NCI-H2171 treated with DMSO at 0.1 percent for 48 hours (cell line): ENCODE results near the gene CD244.
"Not testable (repeated sequence)": the region's sequence is repeated elsewhere in the genome, so short reads cannot be mapped to it uniquely, and the experiment has no call there.

Experiments used
- DNase-seq: peaks from one replicate; lab custom pipeline; 2025; lab: John Stamatoyannopoulos, UW

Gene CD244

GRCh38 chr1:160811147-160811546 lies 51.5 kb downstream of the CD244 start:
- no peak for DNase-seq

DNA sequence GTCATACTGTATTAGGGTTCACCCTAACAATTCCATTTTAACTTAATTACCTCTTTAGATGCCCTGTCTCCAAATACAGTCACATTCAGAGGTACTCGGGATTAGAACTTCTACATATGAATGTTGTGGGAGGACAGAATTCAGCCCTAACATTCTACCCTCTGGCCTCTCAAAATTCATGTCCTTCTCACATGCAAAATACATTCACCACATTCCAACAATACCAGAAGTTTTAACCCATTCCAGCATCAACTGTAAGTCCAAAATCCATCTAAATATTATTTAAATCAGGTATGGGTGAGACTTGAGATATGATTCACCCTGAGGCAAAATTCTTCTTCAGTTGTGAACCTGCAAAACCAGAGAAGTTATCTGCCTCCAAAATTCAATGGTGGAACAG lies 52.2 kb downstream of the CD244 start:
- no peak for DNase-seq

- DNase-seq = no peak
Observed at GRCh38 chr1:160808289-160808688, 54.4 kb downstream of the CD244 start.

DNA sequence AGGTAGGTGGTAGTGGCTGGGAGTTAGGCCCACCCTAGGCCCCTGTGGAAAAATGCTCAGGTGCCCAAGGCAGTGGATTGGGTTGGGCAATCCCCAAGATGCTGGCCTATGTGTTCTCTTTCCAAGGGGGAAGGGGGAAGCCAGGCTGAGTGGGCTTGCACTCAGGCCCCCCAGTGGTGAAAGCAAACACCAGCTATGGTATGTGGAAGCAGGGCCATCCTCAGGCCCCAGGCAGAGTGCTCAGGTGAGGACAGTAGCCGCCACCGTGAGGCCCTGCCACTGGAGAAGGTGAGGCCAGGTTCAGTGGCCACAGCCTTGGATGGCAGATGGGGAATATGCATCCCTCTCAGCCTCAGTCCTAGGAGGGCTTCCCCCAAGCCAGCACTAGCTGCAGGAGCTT lies 54.9 kb downstream of the CD244 start:
- no peak for DNase-seq

DNA sequence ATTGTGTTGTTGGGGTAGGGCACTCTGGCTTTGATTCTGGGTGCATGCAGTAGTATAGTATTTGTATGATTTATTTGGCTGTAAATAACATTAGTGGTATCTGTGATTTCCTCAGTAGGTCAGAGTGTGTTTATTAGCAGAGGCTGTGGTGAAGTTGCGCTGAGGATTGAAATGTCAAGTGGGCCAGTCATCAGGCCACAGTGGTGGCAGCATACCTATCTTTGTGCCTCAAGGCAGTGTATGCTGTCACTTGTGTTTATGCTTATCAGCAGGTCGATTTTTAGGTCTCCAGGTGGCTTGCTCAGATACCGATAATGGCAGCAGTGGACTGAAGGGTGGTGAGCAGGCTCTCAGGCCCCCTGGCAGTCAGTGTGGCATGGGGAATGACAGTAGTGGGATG lies 55.4 kb downstream of the CD244 start:
- no peak for DNase-seq

DNA sequence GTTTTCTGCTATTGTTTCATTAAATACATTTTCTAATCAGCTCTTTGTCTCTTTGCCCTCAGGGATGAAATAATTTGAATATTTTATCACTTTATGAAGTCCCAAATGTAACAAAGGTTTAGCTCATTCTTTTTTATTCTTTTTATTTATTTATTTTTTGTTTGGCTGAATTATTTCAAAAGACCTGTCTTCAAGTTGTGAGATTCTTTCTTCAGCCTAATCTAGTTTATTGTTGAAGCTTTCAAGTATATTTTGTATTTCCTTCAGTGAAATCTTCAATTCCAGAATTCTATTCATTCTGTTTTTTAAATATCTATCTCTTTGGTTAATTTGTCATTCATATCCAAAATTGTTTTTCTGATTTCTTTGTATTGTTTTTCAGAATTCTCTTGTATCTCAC lies 55.9 kb downstream of the CD244 start:
- no peak for DNase-seq

DNA sequence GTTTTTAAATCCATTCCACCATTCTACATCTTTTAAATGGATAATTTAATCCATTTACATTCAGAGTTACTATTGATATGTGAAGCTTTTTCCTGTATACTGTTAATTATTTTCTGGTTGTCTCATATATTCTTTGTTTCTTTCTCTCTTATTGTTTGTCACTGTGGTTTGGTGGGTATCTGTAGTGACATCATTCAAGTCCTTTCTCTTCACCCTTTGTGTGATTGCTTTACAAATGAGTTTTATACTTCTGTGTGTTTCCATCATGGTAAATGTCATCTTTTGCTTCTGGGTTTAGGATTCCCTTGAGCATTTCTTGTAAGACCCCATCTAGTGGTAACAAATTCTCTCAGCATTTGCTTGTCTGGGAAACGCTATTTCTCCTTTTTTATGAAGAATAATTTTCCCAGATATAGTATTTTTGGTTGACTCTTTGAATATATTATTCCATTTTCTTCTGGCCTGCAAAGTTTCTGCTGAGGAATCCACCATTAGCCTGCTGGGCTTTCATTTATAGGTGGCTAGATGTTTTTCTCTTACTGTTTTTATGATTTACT lies 56.5 kb downstream of the CD244 start:
- DNase-seq = no peak

GRCh38 chr1:160801836-160802580 lies 60.7 kb downstream of the CD244 start:
- no peak for DNase-seq

DNA sequence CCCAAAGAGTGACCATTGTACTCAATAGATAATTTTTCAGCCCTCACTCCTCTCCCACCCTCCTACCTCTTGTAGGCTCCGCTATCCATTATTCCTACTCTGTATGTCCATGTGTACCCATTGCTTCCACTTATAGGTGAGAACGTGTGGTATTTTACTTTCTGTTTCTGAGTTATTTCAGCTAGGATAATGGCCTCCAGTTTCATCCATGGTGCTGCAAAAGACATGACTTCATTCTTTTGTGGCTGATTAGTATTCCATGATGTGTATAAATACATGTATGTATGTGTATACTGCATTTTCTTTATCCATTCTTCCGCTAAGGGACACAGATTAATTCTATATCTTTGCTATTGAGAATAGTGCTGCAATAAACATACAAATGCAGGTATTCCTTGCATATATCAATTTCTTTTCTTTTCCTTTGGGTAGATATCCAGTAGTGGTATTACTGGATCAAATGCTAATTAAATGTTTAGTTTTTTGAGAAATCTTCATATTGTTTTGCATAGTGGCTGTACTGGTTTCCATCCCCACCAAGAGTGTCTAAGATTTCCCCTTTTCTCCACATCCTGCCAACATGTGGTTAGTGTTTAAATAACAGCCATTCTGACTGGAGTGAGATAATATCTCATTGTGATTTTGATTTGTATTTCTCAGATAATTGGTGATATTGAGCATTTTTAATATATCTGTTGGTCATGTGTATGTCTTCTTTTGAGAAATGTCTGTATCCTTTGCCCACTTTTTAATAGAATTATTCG lies 61.9 kb downstream of the CD244 start:
- DNase-seq = no peak

- no peak for DNase-seq
Observed at GRCh38 chr1:160800142-160800541, 62.5 kb downstream of the CD244 start.

GRCh38 chr1:160799641-160800040 lies 63.0 kb downstream of the CD244 start:
- no peak for DNase-seq

GRCh38 chr1:160798439-160798838 lies 64.2 kb downstream of the CD244 start:
- no peak for DNase-seq

- DNase-seq = no peak
Observed at GRCh38 chr1:160797861-160798273, 64.8 kb downstream of the CD244 start.

DNA sequence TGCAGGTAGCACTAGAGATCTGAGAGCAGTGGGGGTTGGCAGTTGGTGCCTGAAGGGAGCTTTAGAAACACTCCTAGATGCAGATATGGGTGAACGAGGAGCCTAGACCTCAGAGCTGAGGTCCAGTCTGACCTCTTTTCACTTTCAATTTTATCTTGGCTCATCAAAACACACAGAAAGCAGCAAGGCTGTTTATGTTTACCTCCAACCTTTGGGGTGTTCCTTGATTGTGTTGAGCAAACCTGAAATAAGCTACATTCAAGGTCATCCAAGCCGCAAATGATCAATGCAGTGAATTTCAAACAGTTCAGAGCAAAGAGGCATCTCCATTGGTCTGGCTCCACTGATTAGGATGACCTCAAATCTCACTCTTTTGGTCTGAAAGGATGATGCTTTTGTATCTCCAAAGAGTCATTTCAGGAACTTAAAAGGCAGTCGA lies 65.4 kb downstream of the CD244 start:
- DNase-seq = no peak

GRCh38 chr1:160795951-160796383 lies 66.7 kb downstream of the CD244 start, which contains the start of gene LY9:
Gene LY9, plus strand, starts transcription at chr1:160796174. Its CDS starts 14 bp downstream, at chr1:160796188.
- DNase-seq = no peak

DNA sequence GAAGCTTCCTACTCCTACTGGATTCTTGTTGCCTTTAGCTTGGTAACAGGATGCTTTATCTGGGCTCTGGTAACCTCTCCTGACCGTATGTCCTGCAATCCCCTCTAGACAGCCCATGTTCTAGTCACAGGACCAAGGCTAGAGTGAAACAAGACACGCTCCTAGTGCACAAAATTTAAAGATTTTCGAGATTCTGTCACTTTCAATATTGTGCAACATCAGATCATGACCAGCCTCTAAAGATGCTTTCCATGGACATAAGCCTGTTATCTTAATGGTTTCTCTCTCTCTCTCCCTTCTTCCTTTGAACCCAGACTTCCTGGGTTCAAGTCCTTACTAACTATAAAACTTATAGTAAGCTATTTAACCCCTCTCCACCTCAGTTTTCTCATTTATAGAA lies 68.3 kb downstream of the CD244 start:
- DNase-seq = no peak

DNA sequence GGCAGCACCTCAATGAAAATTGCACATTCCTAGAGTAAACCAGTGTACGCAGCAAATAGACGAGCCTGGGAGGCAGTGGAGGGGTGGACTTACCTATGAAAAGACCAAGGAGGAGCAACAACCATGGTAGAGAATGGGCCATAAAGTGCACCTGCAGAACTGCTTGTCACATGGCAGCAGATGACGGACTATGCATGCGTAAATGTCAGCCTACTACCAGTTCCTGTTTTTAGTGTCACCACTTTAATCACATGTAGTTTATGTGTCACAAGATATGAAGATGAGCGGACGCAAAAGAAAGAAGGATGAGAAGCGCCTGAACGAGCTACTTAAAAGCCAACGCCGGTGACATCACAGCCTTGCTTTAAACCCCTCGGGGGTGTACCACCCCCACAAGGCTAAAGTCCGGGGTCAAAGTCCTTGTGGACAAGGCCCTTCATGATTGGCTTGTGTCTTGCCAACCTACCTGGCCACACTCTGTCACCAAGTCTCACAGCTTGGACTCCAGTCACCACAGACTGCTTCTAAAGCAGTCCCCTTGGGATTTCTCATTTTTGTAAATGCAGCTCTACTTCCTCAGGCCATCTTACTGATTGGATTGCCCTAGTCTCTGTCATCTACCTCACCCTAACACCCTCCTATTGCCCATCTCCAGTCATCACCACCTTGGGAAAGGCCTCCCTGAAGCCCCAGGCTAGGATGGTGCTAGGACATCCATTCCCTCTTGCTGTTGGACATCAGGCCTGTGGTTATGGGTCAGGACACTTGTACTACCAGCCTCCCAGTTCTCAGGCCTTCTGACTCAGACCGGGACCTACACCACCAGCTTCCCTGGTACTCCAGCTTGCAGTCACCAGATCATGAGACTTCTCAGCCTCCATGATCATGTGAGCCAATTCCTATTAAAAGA lies 72.7 kb downstream of the CD244 start:
- no peak for DNase-seq

DNA sequence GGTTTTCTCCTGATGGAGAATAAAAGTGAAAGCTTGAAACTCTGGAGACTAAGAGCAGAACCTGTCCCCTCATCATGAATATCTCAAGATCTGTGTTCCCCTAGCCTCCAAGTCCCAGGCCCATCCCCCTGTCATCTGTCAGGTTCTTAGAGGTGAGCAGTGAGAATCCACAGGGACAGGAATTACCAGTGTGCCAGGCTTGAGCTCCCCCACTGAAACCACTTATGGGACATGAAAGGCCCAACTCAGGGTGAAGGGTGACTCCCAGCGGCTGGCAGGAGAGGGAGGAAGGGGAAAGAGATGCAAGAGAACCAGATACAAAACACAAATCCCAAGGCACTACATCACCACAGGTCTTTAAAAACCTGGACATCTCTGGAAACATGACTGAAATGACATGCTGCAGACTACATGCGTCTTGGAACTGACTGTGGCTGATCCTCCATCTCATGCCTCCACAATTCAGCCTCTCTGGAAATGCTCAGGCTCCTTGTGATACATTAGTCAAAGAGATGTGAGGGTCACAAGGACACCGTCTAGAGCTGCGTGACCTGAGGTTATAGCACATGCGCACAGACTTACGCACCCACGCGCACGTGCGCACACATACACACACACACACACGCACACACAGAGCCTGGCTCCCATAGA lies 73.5 kb downstream of the CD244 start:
- DNase-seq = no peak

GRCh38 chr1:160782988-160783765 lies 79.5 kb downstream of the CD244 start:
- DNase-seq = not testable (repeated sequence)

DNA sequence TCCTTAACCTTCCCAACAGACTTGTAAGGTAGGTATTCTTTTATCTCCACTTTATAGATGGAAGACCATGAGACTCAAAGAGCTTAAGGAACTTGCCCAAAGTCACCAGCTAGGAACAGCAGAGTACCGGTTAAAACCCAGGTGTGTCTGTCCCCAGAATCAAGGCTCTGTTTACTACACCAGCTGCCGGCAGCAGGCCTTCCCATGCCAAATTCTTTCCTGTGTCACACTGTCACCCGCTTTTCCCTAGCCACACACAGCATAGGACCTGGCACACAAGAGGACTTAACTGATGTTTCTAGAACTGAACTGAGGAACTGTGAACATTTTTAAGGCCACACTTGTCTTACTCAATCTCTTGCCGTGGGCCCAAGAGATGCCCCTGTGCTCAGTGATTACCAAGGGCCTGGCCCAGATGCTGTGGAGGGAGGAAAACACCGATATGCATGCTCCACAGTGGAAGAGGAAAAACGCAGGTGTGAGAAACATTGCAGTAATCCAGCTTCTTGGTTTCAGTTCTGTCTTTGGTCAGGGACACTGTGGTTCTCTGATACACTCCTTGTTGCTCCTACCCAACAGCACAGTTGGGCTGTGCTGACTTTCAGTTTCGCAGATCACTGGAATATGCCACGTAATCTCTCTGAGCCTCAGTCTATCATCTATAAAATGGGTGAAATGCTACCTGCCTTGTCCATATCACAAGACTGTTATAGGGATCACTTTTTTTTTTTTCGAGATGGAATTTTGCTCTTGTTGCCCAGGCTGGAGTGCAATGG lies 80.6 kb downstream of the CD244 start:
- DNase-seq = no peak
